Astrocyte (in vitro differentiated cells and primary cell): ENCODE measurements around the gene ZNRF1. TPM values are rescaled to one million over a fixed set of nuclear protein-coding genes. Genes with fewer than 3 reads are reported as not detected.
"Not testable (repeated sequence)": the region's sequence is repeated elsewhere in the genome, so short reads cannot be mapped to it uniquely, and the experiment has no call there.

Experiments
- DNase-seq: peaks from one replicate; pipeline ENCODE4 v3.0.0-alpha.2; 2010; ENCODE audit warnings: low read depth
- FAIRE-seq: peaks from 2 replicates; lab custom pipeline; 2011; peaks lifted over from hg19 to GRCh38; lab: Jason Lieb, UNC
- H2AFZ ChIP-seq: 2 replicates; pipeline ENCODE4 v1.6.0; 2012; ENCODE audit warnings: low read depth, low read length, inconsistent platforms
- H3K27ac ChIP-seq: 2 replicates; pipeline ENCODE4 v1.5.1; 2011; ENCODE audit warnings: low read depth, low read length, inconsistent platforms
- H3K27me3 ChIP-seq: 2 replicates; pipeline ENCODE4 v1.6.0; 2011; ENCODE audit warnings: low read length, inconsistent platforms; ENCODE audit not compliant: insufficient read depth
- H3K36me3 ChIP-seq: 2 replicates; pipeline ENCODE4 v1.5.1; 2011; ENCODE audit warnings: low read length, inconsistent platforms; ENCODE audit not compliant: insufficient read depth
- H3K4me1 ChIP-seq: 2 replicates; pipeline ENCODE4 v1.5.1; 2011; ENCODE audit warnings: low read length, inconsistent platforms; ENCODE audit not compliant: insufficient read depth
- H3K4me2 ChIP-seq: 2 replicates; pipeline ENCODE4 v1.6.0; 2012; ENCODE audit warnings: low read length, inconsistent platforms
- H3K4me3 ChIP-seq: 2 replicates; pipeline ENCODE4 v1.5.1; 2011; ENCODE audit warnings: low read depth, mild to moderate bottlenecking, low read length, inconsistent platforms; ENCODE audit not compliant: insufficient read depth
- H3K79me2 ChIP-seq: 2 replicates; pipeline ENCODE4 v1.6.0; 2012; ENCODE audit warnings: mild to moderate bottlenecking, low read length, inconsistent platforms; ENCODE audit not compliant: insufficient read depth
- H3K9ac ChIP-seq: 2 replicates; pipeline ENCODE4 v1.6.0; 2012; ENCODE audit warnings: mild to moderate bottlenecking, low read length, inconsistent platforms
- H3K9me3 ChIP-seq: 2 replicates; pipeline ENCODE4 v1.5.1; 2012; ENCODE audit warnings: low read depth, mild to moderate bottlenecking, low read length, inconsistent platforms; ENCODE audit not compliant: insufficient read depth
- H4K20me1 ChIP-seq: 2 replicates; pipeline ENCODE4 v1.6.0; 2012; ENCODE audit warnings: low read length, inconsistent platforms; ENCODE audit not compliant: insufficient read depth
- H3K27ac Mint-ChIP-seq: one replicate; pipeline ENCODE4 v1.8.0; 2021; ENCODE audit warnings: mild to moderate bottlenecking, mixed read lengths; ENCODE audit not compliant: unreplicated experiment
- H3K27me3 Mint-ChIP-seq: one replicate; pipeline ENCODE4 v1.8.0; 2021; ENCODE audit warnings: low read depth, mixed read lengths; ENCODE audit not compliant: unreplicated experiment
- H3K36me3 Mint-ChIP-seq: one replicate; pipeline ENCODE4 v1.8.0; 2021; ENCODE audit warnings: low read depth, mixed read lengths; ENCODE audit not compliant: unreplicated experiment
- H3K4me1 Mint-ChIP-seq: one replicate; pipeline ENCODE4 v1.8.0; 2021; ENCODE audit warnings: low read depth, mixed read lengths; ENCODE audit not compliant: unreplicated experiment
- H3K4me3 Mint-ChIP-seq: one replicate; pipeline ENCODE4 v1.8.0; 2021; ENCODE audit warnings: mild to moderate bottlenecking, moderate library complexity, mixed read lengths; ENCODE audit not compliant: unreplicated experiment
- H3K9me3 Mint-ChIP-seq: one replicate; pipeline ENCODE4 v1.8.0; 2021; ENCODE audit warnings: mild to moderate bottlenecking, mixed read lengths; ENCODE audit not compliant: unreplicated experiment
- total RNA-seq: library from RNA; stranded (reverse); gene quantifications from 2 replicates; pipeline ENCODE4 v1.2.1, GENCODE V29; 2021
- TF ChIP-seq, protein P1 (sequence below): IDR thresholded peaks from 2 replicates; pipeline ENCODE4 v1.5.1; 2011; ENCODE audit warnings: low read depth, mild to moderate bottlenecking, inconsistent platforms, low read length, moderate library complexity; ENCODE audit not compliant: insufficient read depth

Gene ZNRF1
- total RNA-seq, 1 donor from 2014 or later: 21.9 TPM

GRCh38 chr16:75089486-75090202 is 90.8 kb downstream of the ZNRF1 start:
- no peak for FAIRE-seq
- Mint-ChIP-seq H3K27ac (no peak overlapping the region), H3K27me3 (no peaks in the 10 kb centered on the region), H3K4me3 (no peak overlapping the region), H3K9me3 (no peaks in the 10 kb centered on the region), H3K36me3 (peaks cover 2% of the 10 kb centered on the region), H3K4me1 (peaks cover 20% of the 10 kb centered on the region)
- H3K4me1 ChIP-seq: peaks cover 4% of the 10 kb centered on the region
- no peak overlapping the region for H3K4me3 ChIP-seq
- no peak overlapping the region for H2AFZ ChIP-seq
- peaks cover 60% of the 10 kb centered on the region for H3K79me2 ChIP-seq
- TF ChIP-seq, protein P1, sequence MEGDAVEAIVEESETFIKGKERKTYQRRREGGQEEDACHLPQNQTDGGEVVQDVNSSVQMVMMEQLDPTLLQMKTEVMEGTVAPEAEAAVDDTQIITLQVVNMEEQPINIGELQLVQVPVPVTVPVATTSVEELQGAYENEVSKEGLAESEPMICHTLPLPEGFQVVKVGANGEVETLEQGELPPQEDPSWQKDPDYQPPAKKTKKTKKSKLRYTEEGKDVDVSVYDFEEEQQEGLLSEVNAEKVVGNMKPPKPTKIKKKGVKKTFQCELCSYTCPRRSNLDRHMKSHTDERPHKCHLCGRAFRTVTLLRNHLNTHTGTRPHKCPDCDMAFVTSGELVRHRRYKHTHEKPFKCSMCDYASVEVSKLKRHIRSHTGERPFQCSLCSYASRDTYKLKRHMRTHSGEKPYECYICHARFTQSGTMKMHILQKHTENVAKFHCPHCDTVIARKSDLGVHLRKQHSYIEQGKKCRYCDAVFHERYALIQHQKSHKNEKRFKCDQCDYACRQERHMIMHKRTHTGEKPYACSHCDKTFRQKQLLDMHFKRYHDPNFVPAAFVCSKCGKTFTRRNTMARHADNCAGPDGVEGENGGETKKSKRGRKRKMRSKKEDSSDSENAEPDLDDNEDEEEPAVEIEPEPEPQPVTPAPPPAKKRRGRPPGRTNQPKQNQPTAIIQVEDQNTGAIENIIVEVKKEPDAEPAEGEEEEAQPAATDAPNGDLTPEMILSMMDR: no peak
- no peak overlapping the region for H3K4me2 ChIP-seq
- no peaks in the 10 kb centered on the region for H3K36me3 ChIP-seq
- H3K9me3 ChIP-seq: no peaks in the 10 kb centered on the region
- no peak overlapping the region for H3K27ac ChIP-seq
- no peak for DNase-seq
- peaks cover 80% of the 10 kb centered on the region for H4K20me1 ChIP-seq
- H3K27me3 ChIP-seq: no peaks in the 10 kb centered on the region
- H3K9ac ChIP-seq: no peak overlapping the region

- H3K9me3 Mint-ChIP-seq, H3K27me3 ChIP-seq, H2AFZ ChIP-seq, H3K27ac ChIP-seq, H3K27ac Mint-ChIP-seq, FAIRE-seq, H3K9me3 ChIP-seq, H3K4me3 ChIP-seq, H3K27me3 Mint-ChIP-seq, H3K36me3 ChIP-seq, H3K4me3 Mint-ChIP-seq, H3K4me1 ChIP-seq, H3K9ac ChIP-seq, H3K36me3 Mint-ChIP-seq, H3K4me2 ChIP-seq, DNase-seq: not testable (repeated sequence)
- Histone ChIP-seq H3K79me2 (peaks cover 54% of the 10 kb centered on the region), H4K20me1 (peaks cover 81% of the 10 kb centered on the region)
- peaks cover 20% of the 10 kb centered on the region for H3K4me1 Mint-ChIP-seq
Measured at GRCh38 chr16:75090899-75091298, 92.1 kb downstream of the ZNRF1 start.

DNA sequence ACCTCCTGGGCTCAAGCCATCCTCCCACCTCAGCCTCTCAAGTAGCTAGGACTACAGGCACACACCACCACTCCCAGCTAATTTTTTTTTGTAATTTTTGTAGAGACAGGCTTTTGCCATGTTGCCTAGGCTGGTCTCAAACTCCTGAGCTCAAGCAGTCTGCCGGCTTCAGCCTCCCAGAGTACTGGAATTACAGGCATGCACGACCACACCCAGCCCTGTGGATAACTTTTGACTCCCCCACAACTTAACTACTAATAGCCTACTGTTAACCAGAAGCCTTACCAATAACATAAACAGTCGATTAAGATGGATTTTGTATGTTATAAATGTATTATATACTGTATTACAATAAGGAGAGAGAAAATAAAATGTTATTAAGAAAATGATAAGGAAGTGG is 92.8 kb downstream of the ZNRF1 start:
- not testable (repeated sequence) for H3K27ac ChIP-seq, H3K27me3 ChIP-seq, H3K4me3 Mint-ChIP-seq, H3K9me3 ChIP-seq, H3K9me3 Mint-ChIP-seq, H3K27ac Mint-ChIP-seq, DNase-seq, H3K36me3 Mint-ChIP-seq, H2AFZ ChIP-seq, H3K36me3 ChIP-seq, H3K27me3 Mint-ChIP-seq, H3K4me2 ChIP-seq, H3K4me1 ChIP-seq, H3K4me3 ChIP-seq, FAIRE-seq, H3K9ac ChIP-seq
- peaks cover 53% of the 10 kb centered on the region for H3K79me2 ChIP-seq
- peaks cover 77% of the 10 kb centered on the region for H4K20me1 ChIP-seq
- H3K4me1 Mint-ChIP-seq: peaks cover 14% of the 10 kb centered on the region
